Measurements from ENCODE around the gene SLCO4A1.

- TF ChIP-seq EZH2phosphoT487 (IDR thresholded peaks at IDR 0.05; ENCODE audit: low read depth, severe bottlenecking, unreplicated experiment), result no peak
- TF ChIP-seq, protein P1, sequence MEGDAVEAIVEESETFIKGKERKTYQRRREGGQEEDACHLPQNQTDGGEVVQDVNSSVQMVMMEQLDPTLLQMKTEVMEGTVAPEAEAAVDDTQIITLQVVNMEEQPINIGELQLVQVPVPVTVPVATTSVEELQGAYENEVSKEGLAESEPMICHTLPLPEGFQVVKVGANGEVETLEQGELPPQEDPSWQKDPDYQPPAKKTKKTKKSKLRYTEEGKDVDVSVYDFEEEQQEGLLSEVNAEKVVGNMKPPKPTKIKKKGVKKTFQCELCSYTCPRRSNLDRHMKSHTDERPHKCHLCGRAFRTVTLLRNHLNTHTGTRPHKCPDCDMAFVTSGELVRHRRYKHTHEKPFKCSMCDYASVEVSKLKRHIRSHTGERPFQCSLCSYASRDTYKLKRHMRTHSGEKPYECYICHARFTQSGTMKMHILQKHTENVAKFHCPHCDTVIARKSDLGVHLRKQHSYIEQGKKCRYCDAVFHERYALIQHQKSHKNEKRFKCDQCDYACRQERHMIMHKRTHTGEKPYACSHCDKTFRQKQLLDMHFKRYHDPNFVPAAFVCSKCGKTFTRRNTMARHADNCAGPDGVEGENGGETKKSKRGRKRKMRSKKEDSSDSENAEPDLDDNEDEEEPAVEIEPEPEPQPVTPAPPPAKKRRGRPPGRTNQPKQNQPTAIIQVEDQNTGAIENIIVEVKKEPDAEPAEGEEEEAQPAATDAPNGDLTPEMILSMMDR (IDR thresholded peaks at IDR 0.05; ENCODE audit: poor library complexity), result no peak
Measured at GRCh38 chr20:62625516-62625915, 16.8 kb upstream of the SLCO4A1 start.
